B cell (primary cell): ENCODE results near the gene CZIB. TPM values are rescaled to one million over a fixed set of nuclear protein-coding genes. Genes with fewer than 3 reads are reported as not detected.

Experiments used
- ATAC-seq: fragments of 200-7000 bp; cut with Tn5 transposase; one replicate; pipeline ENCODE4 v1.10.0; 2021; ENCODE audit warnings: low read depth, mild to moderate bottlenecking, moderate number of reproducible peaks, moderate library complexity
- CTCF ChIA-PET: fragments of 350-600 bp; sonication (Branson Sonifier 250); formaldehyde crosslinking; loops from one replicate; lab custom pipeline; 2021; ENCODE audit warnings: antibody characterized with exemption, inconsistent platforms; lab: Charles Lee
- POLR2A ChIA-PET: fragments of 350-600 bp; sonication (Branson Sonifier 250); formaldehyde crosslinking; loops from one replicate; lab custom pipeline; 2021; ENCODE audit warnings: antibody characterized with exemption; lab: Charles Lee
- DNase-seq: peaks from one replicate; pipeline ENCODE4 v3.0.0; 2013
- H2AFZ ChIP-seq: 2 replicates; pipeline ENCODE4 v1.6.1; 2012; ENCODE audit warnings: mild to moderate bottlenecking, low read depth, low read length; ENCODE audit not compliant: insufficient read depth, poor library complexity, severe bottlenecking
- H3K27ac ChIP-seq, 2 donors: 1 replicate in 1 of 2; 2 replicates in 1 of 2; pipeline ENCODE4 v1.5.1; 2012 to 2013; ENCODE audit warnings: low read length in 2 of 2, mild to moderate bottlenecking in 2 of 2, moderate library complexity in 1 of 2
- H3K27me3 ChIP-seq, 4 experiments: fragments of 200-600 bp in 1 of 4; sonication (generic) in 1 of 4; replicated peaks in 1 of 4; 1 replicate in 2 of 4; 2 replicates in 2 of 4; pipeline versions ENCODE4 v1.6.1 to v1.7.0; 2013 to 2016; ENCODE audit warnings: low read length in 3 of 4, mild to moderate bottlenecking in 2 of 4, mixed read lengths in 1 of 4, moderate library complexity in 1 of 4; ENCODE audit not compliant: insufficient read depth in 4 of 4, control insufficient read depth in 3 of 4; ENCODE audit errors: control extremely low read depth in 1 of 4
- H3K36me3 ChIP-seq, 2 experiments: replicated peaks in 1 of 2; 1 replicate in 1 of 2; 2 replicates in 1 of 2; pipeline versions ENCODE4 v1.6.1 to v1.7.1; 2013; ENCODE audit warnings: low read length in 1 of 2; ENCODE audit not compliant: insufficient read depth in 2 of 2, control insufficient read depth in 1 of 2; ENCODE audit errors: control extremely low read depth in 1 of 2, extremely low read depth in 1 of 2
- H3K4me1 ChIP-seq, 2 donors: fragments of 200-600 bp in 1 of 2; sonication (generic) in 1 of 2; 1 replicate in 1 of 2; 2 replicates in 1 of 2; pipeline versions ENCODE4 v1.5.1 to v1.6.1; 2013 to 2017; ENCODE audit warnings: low read length in 2 of 2; ENCODE audit not compliant: control insufficient read depth in 2 of 2, insufficient read depth in 2 of 2
- H3K4me2 ChIP-seq: replicated peaks from 2 replicates; pipeline ENCODE3; 2012; ENCODE audit warnings: mild to moderate bottlenecking, low read depth, low read length; ENCODE audit not compliant: poor library complexity, severe bottlenecking
- H3K4me3 ChIP-seq, 5 experiments: fragments of 200-600 bp in 1 of 5; sonication (generic) in 1 of 5; 1 replicate in 3 of 5; 2 replicates in 2 of 5; pipeline versions ENCODE4 v1.5.1 to v1.7.0; 2011 to 2016; ENCODE audit warnings: low read length in 4 of 5, mild to moderate bottlenecking in 4 of 5, low read depth in 2 of 5, control low read depth in 1 of 5, moderate library complexity in 1 of 5; ENCODE audit not compliant: insufficient read depth in 1 of 5; ENCODE audit errors: control extremely low read depth in 1 of 5, extremely low read depth in 1 of 5
- H3K79me2 ChIP-seq: fragments of 200-600 bp; sonication (generic); one replicate; pipeline ENCODE4 v1.6.0; 2016; ENCODE audit warnings: low read length; ENCODE audit not compliant: control insufficient read depth, insufficient read depth
- H3K9ac ChIP-seq: fragments of 200-600 bp; sonication (generic); 2 replicates; pipeline ENCODE4 v1.6.1; 2017; ENCODE audit warnings: mild to moderate bottlenecking, low read length, moderate library complexity
- H3K9me3 ChIP-seq, 3 donors: one replicate each; pipeline versions ENCODE4 v1.6.1 to v1.7.1; 2013; ENCODE audit warnings: low read length in 2 of 3; ENCODE audit not compliant: control insufficient read depth in 2 of 3, insufficient read depth in 1 of 3; ENCODE audit errors: control extremely low read depth in 1 of 3
- H4K20me1 ChIP-seq: 2 replicates; pipeline ENCODE4 v1.6.0; 2012; ENCODE audit warnings: mild to moderate bottlenecking, low read length; ENCODE audit not compliant: insufficient read depth, control insufficient read depth, poor library complexity, severe bottlenecking
- H3K27ac Mint-ChIP-seq: one replicate; pipeline ENCODE4 v1.8.0; 2021; ENCODE audit warnings: mixed read lengths
- H3K27me3 Mint-ChIP-seq: one replicate; pipeline ENCODE4 v1.8.0; 2021; ENCODE audit warnings: mixed read lengths
- H3K4me1 Mint-ChIP-seq: one replicate; pipeline ENCODE4 v1.8.0; 2021; ENCODE audit warnings: mixed read lengths
- H3K4me3 Mint-ChIP-seq: one replicate; pipeline ENCODE4 v1.8.0; 2021; ENCODE audit warnings: mixed read lengths
- H3K9me3 Mint-ChIP-seq: one replicate; pipeline ENCODE4 v1.8.0; 2022; ENCODE audit warnings: mixed read lengths; ENCODE audit not compliant: insufficient read depth
- EZH2 ChIP-seq: IDR thresholded peaks from 2 replicates; pipeline ENCODE4 v1.6.1; 2012; ENCODE audit warnings: borderline replicate concordance, low read depth, mild to moderate bottlenecking, moderate library complexity, low read length; ENCODE audit not compliant: insufficient read depth, poor library complexity, severe bottlenecking
- WGBS: methylation state at CpG from one replicate; pipeline ENCODE4 v1.1.5; 2013; ENCODE audit warnings: missing lambda C conversion rate; ENCODE audit not compliant: insufficient coverage; 5-methylcytosine and 5-hydroxymethylcytosine counted together
- intact Hi-C: fragments of 100-400 bp; cut with micrococcal nuclease; formaldehyde crosslinking; loops from one replicate; pipeline ENCODE4 v1.10.0; 2022
- polyA plus RNA-seq: library from polyadenylated mRNA; depleted of rRNA; stranded (reverse); fragments of >200 nt; gene quantifications from 2 replicates; pipeline ENCODE4 v1.2.3, GENCODE V29; 2012
- total RNA-seq, 2 donors: library from RNA; stranded (reverse); fragments of 120-200 nt in 1 of 2; gene quantifications; 1 replicate in 1 of 2; 2 replicates in 1 of 2; pipeline versions ENCODE4 v1.2.3 to v1.2.4, GENCODE V29; 2013 to 2022
- TF ChIP-seq, protein P1 (sequence below): fragments of 200-600 bp; IDR thresholded peaks from one replicate; pipeline ENCODE4 v1.8.0; 2022; ENCODE audit warnings: antibody characterized with exemption, mild to moderate bottlenecking

CZIB gene
- total and polyA plus RNA-seq, 2 donors (not counting 1 experiment from before 2014, with no cell fraction given): 47.9 to 62.0 TPM

DNA sequence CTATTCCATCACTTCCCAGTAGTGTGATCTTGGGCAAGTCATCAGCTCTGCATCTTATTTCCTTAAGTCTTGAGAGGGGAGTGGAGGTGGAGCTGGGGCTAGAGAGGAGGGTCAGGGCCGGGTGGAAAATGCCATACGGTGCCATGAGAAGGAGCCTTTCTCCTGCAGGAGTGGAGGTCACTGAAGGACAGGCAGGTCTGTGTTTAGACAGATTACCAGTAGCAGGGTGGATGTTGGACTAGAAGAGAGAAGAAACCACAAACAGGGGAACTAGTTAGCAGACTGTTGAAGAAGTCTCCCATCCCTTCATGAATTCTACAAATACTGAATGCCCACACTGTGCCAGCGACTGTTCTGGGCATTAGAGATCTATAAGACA lies 37.7 kb downstream of the CZIB start:
- no peak overlapping the region for H3K4me3 Mint-ChIP-seq
- TF ChIP-seq EZH2: no peak
- TF ChIP-seq, protein P1, sequence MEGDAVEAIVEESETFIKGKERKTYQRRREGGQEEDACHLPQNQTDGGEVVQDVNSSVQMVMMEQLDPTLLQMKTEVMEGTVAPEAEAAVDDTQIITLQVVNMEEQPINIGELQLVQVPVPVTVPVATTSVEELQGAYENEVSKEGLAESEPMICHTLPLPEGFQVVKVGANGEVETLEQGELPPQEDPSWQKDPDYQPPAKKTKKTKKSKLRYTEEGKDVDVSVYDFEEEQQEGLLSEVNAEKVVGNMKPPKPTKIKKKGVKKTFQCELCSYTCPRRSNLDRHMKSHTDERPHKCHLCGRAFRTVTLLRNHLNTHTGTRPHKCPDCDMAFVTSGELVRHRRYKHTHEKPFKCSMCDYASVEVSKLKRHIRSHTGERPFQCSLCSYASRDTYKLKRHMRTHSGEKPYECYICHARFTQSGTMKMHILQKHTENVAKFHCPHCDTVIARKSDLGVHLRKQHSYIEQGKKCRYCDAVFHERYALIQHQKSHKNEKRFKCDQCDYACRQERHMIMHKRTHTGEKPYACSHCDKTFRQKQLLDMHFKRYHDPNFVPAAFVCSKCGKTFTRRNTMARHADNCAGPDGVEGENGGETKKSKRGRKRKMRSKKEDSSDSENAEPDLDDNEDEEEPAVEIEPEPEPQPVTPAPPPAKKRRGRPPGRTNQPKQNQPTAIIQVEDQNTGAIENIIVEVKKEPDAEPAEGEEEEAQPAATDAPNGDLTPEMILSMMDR: no peak
- no peak overlapping the region for H3K4me2 ChIP-seq
- peaks cover 33% of the 10 kb centered on the region for H3K27me3 Mint-ChIP-seq
- intact Hi-C loops: loop anchor here (5.0 kb wide), 1 partner anchor 210 kb away; no protein-coding TSS in a partner anchor
- H3K27ac Mint-ChIP-seq: no peak overlapping the region
- H3K27ac ChIP-seq: no peak overlapping the region
- DNase-seq: no peak
- no peak overlapping the region for H3K4me3 ChIP-seq
- WGBS: 74% methylated on average over 3 of the region's 3 CpGs
- no peak for ATAC-seq
- H4K20me1 ChIP-seq: no peaks in the 10 kb centered on the region
- H3K4me1 ChIP-seq: peaks cover 0 to 6% of the 10 kb centered on the region in 2 donors
- ChIA-PET POLR2A (no interaction called here), CTCF (interaction anchor here (0.8 to 3.5 kb wide), 7 partner anchors 9 to 1285 kb away, joined by 3 to 27 read pairs (median 5); partner anchors contain the start of genes CPT2 and ECHDC2)
- H3K9ac ChIP-seq: no peak overlapping the region
- no peaks in the 10 kb centered on the region for H3K36me3 ChIP-seq
- H3K9me3 Mint-ChIP-seq: no peaks in the 10 kb centered on the region
- H3K79me2 ChIP-seq: no peaks in the 10 kb centered on the region
- H3K9me3 ChIP-seq: peaks cover 0 to 17% (median 2%) of the 10 kb centered on the region in 3 donors
- peaks cover 0 to 25% (median 11%) of the 10 kb centered on the region in 4 experiments for H3K27me3 ChIP-seq
- no peak overlapping the region for H2AFZ ChIP-seq
- no peaks in the 10 kb centered on the region for H3K4me1 Mint-ChIP-seq

DNA sequence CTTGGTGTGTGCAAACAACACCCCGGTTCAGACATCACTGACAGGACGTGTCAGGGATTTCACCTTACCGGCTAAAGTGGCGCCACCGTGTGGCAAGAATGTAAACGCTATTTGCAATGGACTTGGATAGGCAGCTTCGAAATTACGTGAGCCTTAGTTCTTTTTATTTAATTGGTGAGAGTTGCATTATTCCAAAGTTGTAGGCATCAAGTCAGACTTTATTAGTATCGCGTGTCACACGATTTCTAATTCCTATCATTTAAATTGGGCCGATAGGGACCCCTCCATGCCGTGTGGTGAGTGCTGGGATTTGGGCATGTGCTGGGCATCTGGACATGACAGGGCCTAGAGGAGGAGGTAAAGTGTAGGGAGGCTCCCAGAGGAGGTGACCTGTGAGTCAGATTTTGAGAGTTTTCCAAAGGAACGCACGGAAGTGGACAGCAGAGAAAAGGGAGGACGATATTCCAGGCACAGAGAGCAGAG lies 38.3 kb downstream of the CZIB start:
- Histone ChIP-seq H3K4me3 (no peak overlapping the region), H3K36me3 (no peaks in the 10 kb centered on the region), H4K20me1 (no peaks in the 10 kb centered on the region), H3K9me3 (peaks cover 0 to 17% (median 2%) of the 10 kb centered on the region in 3 donors), H3K79me2 (no peaks in the 10 kb centered on the region), H3K4me1 (peaks cover 0 to 6% of the 10 kb centered on the region in 2 donors), H3K27ac (no peak overlapping the region), H3K9ac (no peak overlapping the region), H2AFZ (peak overlapping the region; percentile 29), H3K27me3 (peaks cover 0 to 25% (median 7%) of the 10 kb centered on the region in 4 experiments), H3K4me2 (no peak overlapping the region)
- DNase-seq: peak; percentile 82
- WGBS: 28% methylated on average over 11 of the region's 16 CpGs
- no peak overlapping the region for H3K4me3 Mint-ChIP-seq
- ChIA-PET POLR2A (no interaction called here), CTCF (interaction anchor here (0.6 to 3.5 kb wide), 9 partner anchors 9 to 1284 kb away, joined by 3 to 27 read pairs (median 4); partner anchors contain the start of genes CPT2 and ECHDC2)
- H3K9me3 Mint-ChIP-seq: no peaks in the 10 kb centered on the region
- TF ChIP-seq EZH2: no peak
- TF ChIP-seq, protein P1: peak; percentile 97
- H3K4me1 Mint-ChIP-seq: no peaks in the 10 kb centered on the region
- no peak overlapping the region for H3K27ac Mint-ChIP-seq
- ATAC-seq: peak; percentile 61
- peaks cover 34% of the 10 kb centered on the region for H3K27me3 Mint-ChIP-seq
- intact Hi-C loops: loop anchor here (5.0 kb wide), 1 partner anchor 210 kb away; no protein-coding TSS in a partner anchor
